T1000 (cell line): ENCODE data around the gene CDC5L.
A peak's percentile ranks its signal among the peaks of the same experiment; 100 is the strongest.

Source experiments
- DNase-seq: peaks from one replicate; lab custom pipeline; 2025; ENCODE audit warnings: mixed read lengths; lab: John Stamatoyannopoulos, UW

The CDC5L gene

GRCh38 chr6:44475779-44476434, 88.4 kb downstream of the CDC5L start:
- peak; percentile 76 for DNase-seq

GRCh38 chr6:44476849-44477248, 89.3 kb downstream of the CDC5L start:
- no peak for DNase-seq

GRCh38 chr6:44477293-44477894, 89.9 kb downstream of the CDC5L start:
- DNase-seq, result no peak

- no peak for DNase-seq
Measured at GRCh38 chr6:44478158-44478557, 90.7 kb downstream of the CDC5L start.

- DNase-seq, result no peak
Measured at GRCh38 chr6:44478591-44479254, 91.2 kb downstream of the CDC5L start.

- no peak for DNase-seq
Measured at GRCh38 chr6:44480097-44480541, 92.6 kb downstream of the CDC5L start.

- DNase-seq, result no peak
Measured at GRCh38 chr6:44481056-44481455, 93.5 kb downstream of the CDC5L start.

- no peak for DNase-seq
Measured at GRCh38 chr6:44481760-44482159, 94.3 kb downstream of the CDC5L start.

GRCh38 chr6:44485601-44486401, 98.3 kb downstream of the CDC5L start:
- DNase-seq, result no peak

GRCh38 chr6:44487002-44487401, 99.5 kb downstream of the CDC5L start:
- DNase-seq, result no peak

GRCh38 chr6:44487586-44487985, 100.1 kb downstream of the CDC5L start:
- DNase-seq, result no peak

GRCh38 chr6:44489910-44490604, 102.6 kb downstream of the CDC5L start:
- DNase-seq, result peak; percentile 49

- no peak for DNase-seq
Measured at GRCh38 chr6:44493132-44493531, 105.6 kb downstream of the CDC5L start.

- no peak for DNase-seq
Measured at GRCh38 chr6:44493593-44493992, 106.1 kb downstream of the CDC5L start.

GRCh38 chr6:44494011-44494501, 106.5 kb downstream of the CDC5L start:
- DNase-seq, result peak; percentile 50

- no peak for DNase-seq
Measured at GRCh38 chr6:44495036-44495901, 107.8 kb downstream of the CDC5L start.

GRCh38 chr6:44496665-44497369, 109.3 kb downstream of the CDC5L start:
- no peak for DNase-seq

GRCh38 chr6:44497807-44498206, 110.3 kb downstream of the CDC5L start:
- no peak for DNase-seq

GRCh38 chr6:44498436-44498835, 110.9 kb downstream of the CDC5L start:
- DNase-seq, result no peak

GRCh38 chr6:44499609-44500008, 112.1 kb downstream of the CDC5L start:
- no peak for DNase-seq
